ENCODE data around the gene MFNG.

MFNG gene

DNA sequence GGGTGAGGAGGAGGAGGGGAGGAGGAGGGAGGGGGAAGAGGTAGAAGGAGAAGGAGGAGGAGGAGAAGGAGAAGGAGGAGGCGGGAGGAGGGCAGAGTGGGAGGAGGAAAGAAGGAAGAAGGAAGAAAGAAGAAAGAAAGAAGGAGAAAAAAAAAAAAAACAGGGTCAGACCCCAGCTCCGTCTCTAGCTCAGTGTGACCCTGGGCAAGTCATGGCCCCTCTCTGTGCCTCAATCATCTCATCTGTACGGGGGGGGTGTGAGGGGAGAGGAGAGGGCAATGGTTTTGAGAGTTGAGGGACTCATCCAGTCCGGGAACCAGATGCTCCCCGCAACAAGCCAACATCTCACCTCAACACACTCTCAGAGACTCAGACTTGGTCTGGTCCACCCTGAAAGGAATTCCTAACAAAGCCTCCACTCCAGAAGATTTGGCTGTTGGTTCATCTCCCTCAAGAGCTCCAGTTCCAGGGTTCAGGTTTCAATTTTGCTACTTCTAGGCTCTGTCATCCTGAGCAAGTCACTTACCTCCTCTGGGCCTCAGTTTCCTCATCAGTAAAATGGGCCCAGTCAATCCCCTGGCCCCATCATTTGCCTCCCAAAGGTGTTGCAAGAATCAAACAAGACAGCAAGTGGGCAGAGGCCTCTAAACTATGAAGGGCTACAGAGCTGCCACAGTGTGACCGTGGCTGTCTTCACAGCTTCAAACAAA, 25.4 kb upstream of the MFNG start:
- in situ Hi-C loops (cut with HindIII; ENCODE audit: low sequenced_read_pairs) = no loop called here
- TF ChIP-seq, protein P1, sequence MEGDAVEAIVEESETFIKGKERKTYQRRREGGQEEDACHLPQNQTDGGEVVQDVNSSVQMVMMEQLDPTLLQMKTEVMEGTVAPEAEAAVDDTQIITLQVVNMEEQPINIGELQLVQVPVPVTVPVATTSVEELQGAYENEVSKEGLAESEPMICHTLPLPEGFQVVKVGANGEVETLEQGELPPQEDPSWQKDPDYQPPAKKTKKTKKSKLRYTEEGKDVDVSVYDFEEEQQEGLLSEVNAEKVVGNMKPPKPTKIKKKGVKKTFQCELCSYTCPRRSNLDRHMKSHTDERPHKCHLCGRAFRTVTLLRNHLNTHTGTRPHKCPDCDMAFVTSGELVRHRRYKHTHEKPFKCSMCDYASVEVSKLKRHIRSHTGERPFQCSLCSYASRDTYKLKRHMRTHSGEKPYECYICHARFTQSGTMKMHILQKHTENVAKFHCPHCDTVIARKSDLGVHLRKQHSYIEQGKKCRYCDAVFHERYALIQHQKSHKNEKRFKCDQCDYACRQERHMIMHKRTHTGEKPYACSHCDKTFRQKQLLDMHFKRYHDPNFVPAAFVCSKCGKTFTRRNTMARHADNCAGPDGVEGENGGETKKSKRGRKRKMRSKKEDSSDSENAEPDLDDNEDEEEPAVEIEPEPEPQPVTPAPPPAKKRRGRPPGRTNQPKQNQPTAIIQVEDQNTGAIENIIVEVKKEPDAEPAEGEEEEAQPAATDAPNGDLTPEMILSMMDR (IDR thresholded peaks at IDR 0.05; ENCODE audit: low read depth, low read length, missing control alignments) = no peak
- no peak for DNase-seq (ENCODE audit: low read depth)
- H3K4me3 ChIP-seq (ENCODE audit: low read depth, low read length) = no peak overlapping the region

- DNase-seq (ENCODE audit: low read depth) = no peak
- in situ Hi-C loops (cut with HindIII; ENCODE audit: low sequenced_read_pairs) = no loop called here
- H3K4me3 ChIP-seq (ENCODE audit: low read depth, low read length) = no peak overlapping the region
- TF ChIP-seq, protein P1 (IDR thresholded peaks at IDR 0.05; ENCODE audit: low read depth, low read length, missing control alignments) = no peak
Observed at GRCh38 chr22:37510091-37510490, 23.9 kb upstream of the MFNG start.

GRCh38 chr22:37509059-37509860, 23.1 kb upstream of the MFNG start:
- in situ Hi-C loops (cut with HindIII; ENCODE audit: low sequenced_read_pairs) = no loop called here
- no peak for DNase-seq (ENCODE audit: low read depth)
- TF ChIP-seq, protein P1 (IDR thresholded peaks at IDR 0.05; ENCODE audit: low read depth, low read length, missing control alignments) = no peak
- no peak overlapping the region for H3K4me3 ChIP-seq (ENCODE audit: low read depth, low read length)

DNA sequence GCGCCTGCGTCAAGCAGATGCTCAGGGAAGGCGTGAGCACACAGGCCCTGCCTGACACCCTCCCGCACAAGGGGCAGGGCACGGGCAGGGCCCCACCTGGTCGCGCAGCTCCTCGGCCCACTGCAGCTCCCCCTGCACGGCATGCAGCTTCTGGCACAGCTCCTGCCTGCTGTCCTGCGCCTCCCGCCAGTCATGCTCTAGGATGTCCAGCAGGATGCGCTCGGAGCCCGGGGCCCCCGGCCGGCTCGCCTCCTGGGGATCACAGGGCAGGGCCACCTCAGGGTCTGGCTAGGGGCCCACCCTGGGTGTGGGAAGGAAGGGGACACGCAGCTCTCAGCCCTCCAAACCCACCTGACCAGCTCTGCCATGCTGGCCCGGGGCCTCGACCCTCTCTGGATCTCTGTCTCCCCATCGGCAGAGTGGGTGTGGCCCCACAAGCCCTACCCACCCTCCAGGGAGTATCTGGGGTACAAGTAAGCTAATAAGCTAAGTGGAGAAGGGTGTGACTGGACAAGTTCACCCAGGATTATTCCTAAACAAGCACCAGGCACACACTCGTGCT, 22.3 kb upstream of the MFNG start:
- no peak overlapping the region for H3K4me3 ChIP-seq (ENCODE audit: low read depth, low read length)
- TF ChIP-seq, protein P1 (IDR thresholded peaks at IDR 0.05; ENCODE audit: low read depth, low read length, missing control alignments) = no peak
- in situ Hi-C loops (cut with HindIII; ENCODE audit: low sequenced_read_pairs) = no loop called here
- DNase-seq (ENCODE audit: low read depth) = no peak

GRCh38 chr22:37507731-37508130, 21.5 kb upstream of the MFNG start:
- H3K4me3 ChIP-seq (ENCODE audit: low read depth, low read length) = no peak overlapping the region
- in situ Hi-C loops (cut with HindIII; ENCODE audit: low sequenced_read_pairs) = no loop called here
- TF ChIP-seq, protein P1 (IDR thresholded peaks at IDR 0.05; ENCODE audit: low read depth, low read length, missing control alignments) = no peak
- no peak for DNase-seq (ENCODE audit: low read depth)

DNA sequence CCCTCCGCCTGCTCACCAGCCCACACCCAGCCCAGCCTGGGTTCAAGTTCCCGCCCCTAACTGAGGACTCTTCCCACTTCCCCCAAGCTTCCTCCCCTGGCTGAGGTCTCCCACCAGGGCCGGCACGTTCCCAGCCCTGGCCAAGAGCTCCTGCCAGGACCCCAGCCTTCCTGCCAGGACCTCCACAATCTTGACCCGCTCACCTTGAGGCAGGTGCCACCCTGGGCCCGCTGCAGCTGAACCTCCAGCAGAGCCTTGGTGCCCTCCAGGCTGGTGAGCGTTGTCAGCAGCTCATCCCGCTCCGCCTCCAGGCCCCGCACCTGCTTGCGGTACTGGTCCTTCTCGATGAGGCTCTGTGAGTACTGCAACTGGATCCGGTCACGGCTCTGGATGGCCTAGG, 19.8 kb upstream of the MFNG start:
- in situ Hi-C loops (cut with HindIII; ENCODE audit: low sequenced_read_pairs) = no loop called here
- TF ChIP-seq, protein P1 (IDR thresholded peaks at IDR 0.05; ENCODE audit: low read depth, low read length, missing control alignments) = no peak
- DNase-seq (ENCODE audit: low read depth) = no peak
- no peak overlapping the region for H3K4me3 ChIP-seq (ENCODE audit: low read depth, low read length)
